H9 (cell line): Measurements from ENCODE around the gene HIPK2. TPM values are rescaled to one million over a fixed set of nuclear protein-coding genes. Genes with fewer than 3 reads are reported as not detected.
"Not testable (repeated sequence)": the region's sequence is repeated elsewhere in the genome, so short reads cannot be mapped to it uniquely, and the experiment has no call there.

Source experiments
- DNase-seq: peaks from one replicate; pipeline ENCODE4 v3.0.0-alpha.2; 2017
- H2AFZ ChIP-seq: one replicate; pipeline ENCODE4 v1.6.1; 2013; ENCODE audit warnings: mild to moderate bottlenecking, low read length, control low read depth, moderate library complexity
- H2AK5ac ChIP-seq: 2 replicates; pipeline ENCODE4 v1.6.1; 2013; ENCODE audit warnings: low read length, control low read depth, mixed read lengths; ENCODE audit not compliant: insufficient read length
- H2BK120ac ChIP-seq: one replicate; pipeline ENCODE4 v1.6.1; 2013; ENCODE audit warnings: low read depth, mild to moderate bottlenecking, low read length, control low read depth, inconsistent platforms; ENCODE audit not compliant: poor library complexity, severe bottlenecking
- H2BK12ac ChIP-seq: 2 replicates; pipeline ENCODE4 v1.6.1; 2013; ENCODE audit warnings: low read length, control low read depth, mixed read lengths, low read depth; ENCODE audit not compliant: insufficient read length
- H2BK15ac ChIP-seq: 2 replicates; pipeline ENCODE4 v1.6.1; 2013; ENCODE audit warnings: low read depth, low read length, control low read depth
- H2BK20ac ChIP-seq: one replicate; pipeline ENCODE4 v1.6.1; 2013; ENCODE audit warnings: low read depth, mild to moderate bottlenecking, low read length, control low read depth, inconsistent platforms; ENCODE audit not compliant: poor library complexity, severe bottlenecking
- H2BK5ac ChIP-seq: 2 replicates; pipeline ENCODE4 v1.6.1; 2013; ENCODE audit warnings: low read length, control low read depth, mixed read lengths; ENCODE audit not compliant: insufficient read length
- H3K14ac ChIP-seq: 2 replicates; pipeline ENCODE4 v1.6.1; 2013; ENCODE audit warnings: low read length, control low read depth; ENCODE audit not compliant: insufficient read depth
- H3K18ac ChIP-seq: 2 replicates; pipeline ENCODE4 v1.6.1; 2013; ENCODE audit warnings: low read depth, mild to moderate bottlenecking, mixed read lengths, low read length, control low read depth; ENCODE audit not compliant: insufficient read length
- H3K23ac ChIP-seq: 2 replicates; pipeline ENCODE4 v1.6.1; 2013; ENCODE audit warnings: low read length, control low read depth, mixed read lengths, low read depth; ENCODE audit not compliant: insufficient read length
- H3K23me2 ChIP-seq: 2 replicates; pipeline ENCODE4 v1.6.1; 2013; ENCODE audit warnings: low read depth, mild to moderate bottlenecking, mixed read lengths, low read length, control low read depth; ENCODE audit not compliant: insufficient read length, poor library complexity, severe bottlenecking
- H3K27ac ChIP-seq: 2 replicates; pipeline ENCODE4 v1.5.1; 2013; ENCODE audit warnings: low read length, control low read depth, mixed read lengths, low read depth; ENCODE audit not compliant: insufficient read length
- H3K27me3 ChIP-seq: 2 replicates; pipeline ENCODE4 v1.6.1; 2013; ENCODE audit warnings: low read length, control low read depth, inconsistent platforms; ENCODE audit not compliant: insufficient read depth
- H3K4ac ChIP-seq: 2 replicates; pipeline ENCODE4 v1.6.1; 2013; ENCODE audit warnings: low read depth, mild to moderate bottlenecking, control low read depth, inconsistent platforms, low read length, moderate library complexity
- H3K4me1 ChIP-seq: 2 replicates; pipeline ENCODE4 v1.6.1; 2013; ENCODE audit warnings: low read length, control low read depth, inconsistent platforms; ENCODE audit not compliant: insufficient read depth
- H3K4me2 ChIP-seq: 2 replicates; pipeline ENCODE4 v1.6.1; 2013; ENCODE audit warnings: low read length, control low read depth, mixed read lengths; ENCODE audit not compliant: insufficient read length, insufficient read depth
- H3K56ac ChIP-seq: 2 replicates; pipeline ENCODE4 v1.6.1; 2013; ENCODE audit warnings: low read depth, mild to moderate bottlenecking, mixed read lengths, low read length, control low read depth; ENCODE audit not compliant: insufficient read length
- H3K79me1 ChIP-seq: 2 replicates; pipeline ENCODE4 v1.6.1; 2013; ENCODE audit warnings: low read depth, mild to moderate bottlenecking, moderate library complexity, low read length, control low read depth, inconsistent platforms; ENCODE audit not compliant: insufficient read depth, poor library complexity, severe bottlenecking
- H3K79me2 ChIP-seq: 2 replicates; pipeline ENCODE4 v1.6.1; 2013; ENCODE audit warnings: low read length, control low read depth, inconsistent platforms; ENCODE audit not compliant: insufficient read depth
- H3K9ac ChIP-seq: 2 replicates; pipeline ENCODE4 v1.6.1; 2013; ENCODE audit warnings: low read length, control low read depth, mixed read lengths; ENCODE audit not compliant: insufficient read length; ENCODE audit errors: extremely low read depth
- H3K9me3 ChIP-seq: one replicate; pipeline ENCODE4 v1.6.1; 2013; ENCODE audit warnings: low read depth, low read length, inconsistent platforms; ENCODE audit not compliant: control insufficient read depth
- H3T11ph ChIP-seq: one replicate; pipeline ENCODE4 v1.6.1; 2013; ENCODE audit warnings: mild to moderate bottlenecking, low read length, control low read depth, inconsistent platforms
- H4K20me1 ChIP-seq: one replicate; pipeline ENCODE4 v1.6.1; 2013; ENCODE audit not compliant: control insufficient read depth, insufficient read length, insufficient read depth
- H4K5ac ChIP-seq: 2 replicates; pipeline ENCODE4 v1.6.1; 2013; ENCODE audit warnings: low read depth, mild to moderate bottlenecking, mixed read lengths, low read length, control low read depth; ENCODE audit not compliant: insufficient read length
- H4K8ac ChIP-seq: replicated peaks from 2 replicates; pipeline ENCODE4 v1.6.1; 2013; ENCODE audit warnings: low read length, control low read depth, mixed read lengths, low read depth; ENCODE audit not compliant: insufficient read length
- H4K91ac ChIP-seq: 2 replicates; pipeline ENCODE4 v1.6.1; 2013; ENCODE audit warnings: low read depth, mild to moderate bottlenecking, moderate library complexity, mixed read lengths, low read length, control low read depth; ENCODE audit not compliant: insufficient read length
- H3K27ac Mint-ChIP-seq, 3 experiments: 2 replicates in 2 of 3; 3 replicates in 1 of 3; pipeline ENCODE4 v1.8.0; 2020 to 2021; ENCODE audit warnings: mixed read lengths in 3 of 3, mild to moderate bottlenecking in 1 of 3, moderate library complexity in 1 of 3
- H3K27me3 Mint-ChIP-seq: 2 replicates; pipeline ENCODE4 v1.8.0; 2021; ENCODE audit warnings: low read depth, mild to moderate bottlenecking, moderate library complexity, mixed read lengths
- H3K36me3 Mint-ChIP-seq, 3 experiments: 2 replicates in 2 of 3; 3 replicates in 1 of 3; pipeline ENCODE4 v1.8.0; 2020 to 2021; ENCODE audit warnings: low read depth in 3 of 3, mixed read lengths in 3 of 3; ENCODE audit not compliant: insufficient read depth in 1 of 3
- H3K4me1 Mint-ChIP-seq, 2 experiments: 2 replicates each; pipeline ENCODE4 v1.8.0; 2020; ENCODE audit warnings: mixed read lengths in 2 of 2
- H3K4me3 Mint-ChIP-seq, 2 experiments: 2 replicates in 1 of 2; 3 replicates in 1 of 2; pipeline ENCODE4 v1.8.0; 2020 to 2021; ENCODE audit warnings: mild to moderate bottlenecking in 2 of 2, mixed read lengths in 2 of 2, moderate library complexity in 1 of 2
- H3K9me3 Mint-ChIP-seq, 2 experiments: 2 replicates in 1 of 2; 3 replicates in 1 of 2; pipeline ENCODE4 v1.8.0; 2020; ENCODE audit warnings: mild to moderate bottlenecking in 2 of 2, mixed read lengths in 2 of 2, moderate library complexity in 1 of 2
- CTCF ChIP-seq: fragments of 200-600 bp; sonication (generic); conservative IDR thresholded peaks from 3 replicates; pipeline ENCODE4 v1.8.0; 2021; ENCODE audit warnings: antibody characterized with exemption, mild to moderate bottlenecking
- WGBS: extraction: QIAGEN DNeasy Blood & Tissue Kit; methylation state at CpG from one replicate; pipeline ENCODE4 v1.1.7; 2013; ENCODE audit warnings: missing lambda C conversion rate, low lambda C conversion rate, mixed read lengths; ENCODE audit not compliant: insufficient read length; ENCODE audit errors: extremely low coverage; 5-methylcytosine and 5-hydroxymethylcytosine counted together
- total RNA-seq: library from RNA; stranded (reverse); gene quantifications from 2 replicates; pipeline ENCODE4 v1.2.1, GENCODE V29; 2021

The HIPK2 gene
- total RNA-seq, 1 experiment from 2014 or later, result 21.9 TPM

GRCh38 chr7:139671967-139672366, 105.8 kb downstream of the HIPK2 start:
- Histone ChIP-seq H3K9me3 (no peaks in the 10 kb centered on the region), H3K79me2 (no peaks in the 10 kb centered on the region), H3T11ph (no peak overlapping the region), H3K23me2 (no peaks in the 10 kb centered on the region), H3K79me1 (no peaks in the 10 kb centered on the region), H2BK5ac (no peak overlapping the region), H2BK15ac (no peak overlapping the region), H3K4me1 (no peaks in the 10 kb centered on the region), H4K8ac (no peak overlapping the region), H3K14ac (no peak overlapping the region), H2AFZ (no peak overlapping the region), H2AK5ac (no peak overlapping the region), H3K4me2 (no peak overlapping the region), H3K27me3 (no peaks in the 10 kb centered on the region), H3K23ac (no peak overlapping the region), H2BK12ac (no peak overlapping the region), H2BK120ac (no peak overlapping the region), H3K18ac (no peak overlapping the region), H2BK20ac (no peak overlapping the region), H4K20me1 (no peaks in the 10 kb centered on the region), H3K56ac (no peak overlapping the region), H3K9ac (no peak overlapping the region), H4K91ac (no peak overlapping the region), H4K5ac (no peak overlapping the region), H3K4ac (no peak overlapping the region), H3K27ac (no peak overlapping the region)
- no peak for DNase-seq
- Mint-ChIP-seq H3K4me1 (peaks cover 12 to 22% of the 10 kb centered on the region in 2 experiments), H3K36me3 (no peaks in the 10 kb centered on the region), H3K9me3 (no peaks in the 10 kb centered on the region), H3K27me3 (no peaks in the 10 kb centered on the region), H3K27ac (no peak overlapping the region), H3K4me3 (no peak overlapping the region)
- no peak for TF ChIP-seq CTCF
- no CpG with 5 or more reads among the region's 3 CpGs for WGBS

- no CpG with 5 or more reads among the region's 7 CpGs for WGBS
- H3K23ac ChIP-seq, H3K79me2 ChIP-seq, DNase-seq, H3K18ac ChIP-seq, H3K56ac ChIP-seq, H3K4me2 ChIP-seq, H2BK15ac ChIP-seq, H2BK12ac ChIP-seq, H4K8ac ChIP-seq, H3K4ac ChIP-seq, H3K23me2 ChIP-seq, H3K79me1 ChIP-seq, H2BK120ac ChIP-seq, H3K27me3 Mint-ChIP-seq, H2AK5ac ChIP-seq, H2AFZ ChIP-seq, H3K9me3 ChIP-seq, H3K9ac ChIP-seq, H3K27ac ChIP-seq, H3K27me3 ChIP-seq, H4K91ac ChIP-seq, H3T11ph ChIP-seq, H3K27ac Mint-ChIP-seq, H2BK5ac ChIP-seq, H3K9me3 Mint-ChIP-seq, H3K36me3 Mint-ChIP-seq, H3K4me3 Mint-ChIP-seq, H3K4me1 ChIP-seq, H4K20me1 ChIP-seq, H3K14ac ChIP-seq, H4K5ac ChIP-seq, H2BK20ac ChIP-seq: not testable (repeated sequence)
- H3K4me1 Mint-ChIP-seq, result peaks cover 12 to 22% of the 10 kb centered on the region in 2 experiments
Observed at GRCh38 chr7:139670662-139671061, 107.1 kb downstream of the HIPK2 start.
